Ureter (tissue), 1 donor: ENCODE results near the gene MAML2. TPM values are rescaled to one million over a fixed set of nuclear protein-coding genes. Genes with fewer than 3 reads are reported as not detected.

Source experiments
- DNase-seq: peaks from one replicate; pipeline ENCODE4 v3.0.0-alpha.2; 2020; ENCODE audit warnings: low spot score
- total RNA-seq: library from RNA; stranded (reverse); gene quantifications from one replicate; pipeline ENCODE4 v1.2.4, GENCODE V29; 2023
- donor health status: DM: yes; HTN: yes; CAD: no.

MAML2 gene
- total RNA-seq, 1 donor from 2014 or later: 35.8 TPM

GRCh38 chr11:96157517-96157873 is 185.5 kb downstream of the MAML2 start:
- no peak for DNase-seq

DNA sequence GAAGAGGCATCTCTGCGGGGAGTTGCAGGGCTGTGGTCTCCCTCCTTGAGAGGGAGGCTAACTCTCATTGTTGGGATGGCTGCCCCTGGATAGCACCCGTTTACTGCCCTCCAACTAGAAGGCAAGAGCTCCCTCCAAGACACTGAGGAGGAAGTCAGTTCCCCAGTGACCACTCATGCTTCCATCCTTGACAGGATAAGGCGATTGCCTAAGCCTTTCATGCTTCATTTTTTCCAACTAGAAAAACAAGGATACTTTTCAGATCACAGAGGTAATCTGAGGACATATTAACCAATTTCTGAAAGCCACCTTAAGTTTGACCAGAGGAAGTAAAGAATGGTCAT is 186.6 kb downstream of the MAML2 start:
- DNase-seq: no peak

- DNase-seq: peak; percentile 69
These were observed 187.2 kb downstream of the MAML2 start for GRCh38 chr11:96155627-96156378.

DNA sequence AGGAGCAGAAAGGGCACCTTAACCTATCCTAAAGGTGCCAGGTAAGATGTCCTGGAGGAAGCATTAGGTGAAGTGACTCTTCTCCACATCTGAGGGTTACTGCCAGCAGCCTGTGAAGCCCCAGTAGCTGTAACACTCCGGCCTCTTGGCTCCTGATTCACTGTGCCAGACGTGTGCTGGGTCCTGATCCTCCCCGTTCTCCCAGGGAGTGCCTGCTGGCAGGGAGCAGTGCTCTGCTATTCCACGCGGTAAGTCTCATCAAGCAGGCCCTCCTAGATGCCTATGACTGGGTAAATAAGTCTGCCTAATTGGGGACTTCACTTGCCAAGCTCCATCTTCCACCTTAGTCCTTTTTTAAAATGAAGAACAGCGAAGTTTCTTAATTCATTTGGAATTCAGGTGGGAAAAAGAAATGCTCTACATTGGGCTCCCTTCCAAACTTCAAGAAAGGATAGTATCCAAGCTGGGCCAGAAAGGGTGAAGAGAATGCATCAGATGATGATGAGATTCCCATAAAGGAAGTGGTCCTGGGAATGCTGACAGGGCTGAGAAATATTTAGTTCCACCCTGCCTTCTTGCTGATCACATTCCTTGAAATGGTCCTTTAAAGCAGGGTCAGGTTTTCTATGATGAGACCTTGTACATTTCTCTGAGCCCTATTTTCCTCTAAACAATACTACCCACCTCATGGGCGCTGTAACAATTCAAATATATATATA is 188.0 kb downstream of the MAML2 start:
- DNase-seq: no peak

GRCh38 chr11:96152623-96153022 is 190.4 kb downstream of the MAML2 start:
- no peak for DNase-seq

DNA sequence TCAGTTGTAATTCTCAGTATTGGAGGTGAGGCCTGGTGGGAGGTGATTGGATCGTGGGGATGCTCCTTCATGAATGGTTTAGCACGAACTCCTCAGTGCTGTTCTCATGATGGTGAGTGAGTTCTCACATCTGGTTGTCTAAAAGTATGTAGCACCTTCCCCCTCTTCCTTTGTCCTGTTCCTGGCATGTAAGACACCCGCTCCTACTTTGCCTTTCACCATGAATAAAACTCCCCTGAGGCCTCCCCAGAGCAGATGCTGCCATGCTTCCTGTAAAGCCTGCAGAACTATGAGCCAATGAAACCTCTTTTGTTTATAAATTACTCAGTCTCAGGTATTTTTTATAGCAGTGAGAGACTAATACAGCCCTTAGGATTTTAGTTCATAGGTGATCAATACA is 191.5 kb downstream of the MAML2 start:
- DNase-seq: no peak

- DNase-seq: no peak
These were observed 192.4 kb downstream of the MAML2 start for GRCh38 chr11:96150609-96151008.

DNA sequence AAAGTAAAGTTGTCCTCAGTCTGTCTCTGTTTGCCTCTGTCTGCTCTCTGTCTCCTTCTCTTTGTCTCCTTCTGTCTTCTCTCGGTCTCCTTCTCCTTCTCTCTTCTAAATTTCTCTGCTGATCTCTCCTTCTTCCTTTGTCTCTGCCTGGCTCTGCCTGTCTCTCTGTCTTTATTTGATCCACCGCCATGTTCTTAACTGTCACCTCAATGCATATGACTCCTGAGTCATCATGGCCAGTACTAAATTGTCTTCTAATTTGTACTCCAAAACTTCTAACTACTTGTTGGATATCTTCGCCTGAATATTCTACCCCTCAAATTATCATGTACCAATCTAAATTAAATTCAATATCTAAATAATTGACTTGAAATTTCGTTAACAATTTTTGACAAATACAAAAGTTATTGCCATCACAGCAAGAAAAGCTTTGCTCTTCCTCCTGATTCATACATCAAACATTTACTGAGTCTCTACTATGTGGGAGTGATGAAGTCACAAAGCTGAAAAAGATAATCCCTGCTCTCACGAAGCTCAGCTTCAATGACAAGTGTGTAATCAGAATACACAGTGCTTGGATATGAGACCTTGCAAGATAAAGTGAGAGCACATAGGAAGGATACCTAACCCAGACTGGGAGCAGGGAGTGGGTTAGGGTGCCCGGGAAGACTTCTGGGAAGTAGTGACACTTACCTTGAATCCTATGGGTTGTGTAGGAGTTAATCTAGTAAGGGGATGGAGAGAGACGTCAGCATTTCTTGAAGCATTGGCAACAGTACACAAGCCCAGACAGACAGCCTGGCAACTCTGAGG is 193.0 kb downstream of the MAML2 start:
- no peak for DNase-seq

- DNase-seq: no peak
These were observed 195.0 kb downstream of the MAML2 start for GRCh38 chr11:96147906-96148486.

GRCh38 chr11:96147186-96147585 is 195.8 kb downstream of the MAML2 start:
- DNase-seq: no peak

- no peak for DNase-seq
These were observed 196.2 kb downstream of the MAML2 start for GRCh38 chr11:96146765-96147164.

- DNase-seq: no peak
These were observed 197.8 kb downstream of the MAML2 start for GRCh38 chr11:96145163-96145585.

GRCh38 chr11:96144553-96144952 is 198.4 kb downstream of the MAML2 start:
- no peak for DNase-seq

- no peak for DNase-seq
These were observed 199.9 kb downstream of the MAML2 start for GRCh38 chr11:96143041-96143521.

DNA sequence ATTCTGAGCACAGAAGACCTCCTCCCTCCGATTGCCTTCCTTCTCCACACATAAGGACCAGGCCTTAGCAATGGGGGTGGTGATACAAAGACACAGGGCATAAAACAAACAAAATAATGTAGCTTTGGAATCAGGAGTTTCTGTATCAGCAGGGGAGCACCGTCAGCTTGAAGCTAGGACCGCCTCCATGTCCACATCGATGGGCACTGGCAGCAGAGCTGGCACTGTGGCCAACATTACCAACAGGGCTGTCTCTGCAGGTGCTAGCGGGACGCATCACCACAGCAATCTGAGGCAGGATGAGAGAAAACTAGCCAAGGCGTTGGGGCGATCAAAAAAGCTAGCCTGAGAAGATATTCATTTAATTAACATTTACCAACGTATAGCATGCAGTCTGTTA is 201.4 kb downstream of the MAML2 start:
- DNase-seq: no peak

GRCh38 chr11:96139691-96140090 is 203.3 kb downstream of the MAML2 start:
- no peak for DNase-seq

DNA sequence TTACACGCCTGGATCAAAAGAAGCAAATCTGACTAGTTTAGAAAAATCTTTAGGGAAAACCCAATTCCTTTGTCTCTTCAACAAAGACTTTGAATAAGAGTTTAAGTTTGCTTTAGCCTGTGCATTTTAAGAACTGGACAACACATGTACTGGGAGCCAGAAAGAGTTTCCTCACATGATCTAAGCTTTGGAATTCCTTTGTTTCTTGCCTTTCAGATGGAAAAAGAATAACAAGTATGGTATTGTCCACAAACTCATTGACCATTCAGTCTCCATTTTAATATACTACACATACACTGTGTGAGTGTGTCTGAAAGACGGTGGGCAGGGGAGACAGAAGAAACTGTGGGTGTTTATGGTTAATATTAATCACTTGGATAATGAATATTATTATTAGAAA is 205.6 kb downstream of the MAML2 start:
- DNase-seq: no peak

DNA sequence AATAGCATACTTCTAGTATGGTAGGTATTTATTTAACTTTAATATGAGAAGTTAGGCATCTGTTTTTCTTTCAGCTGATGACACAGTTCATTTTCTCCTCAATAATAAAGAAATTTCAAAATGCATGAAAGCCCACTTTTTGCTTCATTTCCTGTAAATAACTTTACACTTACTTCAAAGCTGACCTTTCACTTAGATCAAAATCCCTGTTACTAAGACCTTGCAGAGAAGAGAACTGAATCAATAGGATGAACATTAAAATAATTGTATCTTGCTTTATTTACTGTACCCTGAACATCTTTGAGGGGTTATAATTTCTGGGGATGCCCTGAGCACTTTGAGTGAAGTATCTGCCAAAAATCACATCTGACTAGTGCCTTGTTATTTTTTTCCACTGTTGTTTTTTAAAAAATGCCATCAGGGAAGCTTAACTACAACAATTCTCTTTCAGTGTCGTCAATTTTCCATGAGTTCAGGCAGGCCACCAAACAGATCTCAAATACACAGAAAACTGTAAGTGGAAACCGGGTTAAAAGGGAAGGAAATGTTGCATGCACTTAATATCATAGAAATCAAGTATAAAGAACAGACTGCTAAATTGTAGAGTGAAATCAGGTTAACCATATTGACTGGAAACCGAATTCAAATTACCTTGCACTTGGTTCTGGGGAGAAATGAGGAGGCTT is 206.2 kb downstream of the MAML2 start:
- no peak for DNase-seq

- no peak for DNase-seq
These were observed 208.4 kb downstream of the MAML2 start for GRCh38 chr11:96134602-96135001.

GRCh38 chr11:96132437-96132836 is 210.6 kb downstream of the MAML2 start:
- DNase-seq: no peak

- DNase-seq: no peak
These were observed 212.9 kb downstream of the MAML2 start for GRCh38 chr11:96130061-96130620.
